Right cardiac atrium (tissue), 5 donors: ENCODE results near the gene AGBL4. TPM values are rescaled to one million over a fixed set of nuclear protein-coding genes. Genes with fewer than 3 reads are reported as not detected.

Experiments used
- ATAC-seq, 2 donors: fragments of 200-7000 bp; cut with Tn5 transposase; one replicate each; pipeline versions ENCODE4 v1.8.0 to v1.9.1; 2020; ENCODE audit warnings: moderate library complexity in 2 of 2, mild to moderate bottlenecking in 1 of 2
- DNase-seq, 3 donors: peaks; one replicate each; pipeline ENCODE4 v3.0.0-alpha.2; 2020
- H3K27ac ChIP-seq: one replicate; pipeline ENCODE4 v1.5.1; 2013; ENCODE audit warnings: mild to moderate bottlenecking, low read length, control low read depth, moderate library complexity
- H3K27me3 ChIP-seq: one replicate; pipeline ENCODE4 v1.6.1; 2013; ENCODE audit not compliant: control insufficient read depth, insufficient read depth
- H3K4me1 ChIP-seq: one replicate; pipeline ENCODE4 v1.6.1; 2013; ENCODE audit warnings: low read length; ENCODE audit not compliant: control insufficient read depth, insufficient read depth
- H3K4me3 ChIP-seq: one replicate; pipeline ENCODE4 v1.5.1; 2013; ENCODE audit warnings: low read length, control low read depth
- H3K9me3 ChIP-seq: one replicate; pipeline ENCODE4 v1.6.1; 2013; ENCODE audit warnings: low read length; ENCODE audit not compliant: control insufficient read depth
- WGBS: extraction: QIAGEN DNeasy Blood & Tissue Kit; methylation state at CpG from one replicate; pipeline ENCODE4 v1.1.7; 2013; 5-methylcytosine and 5-hydroxymethylcytosine counted together
- intact Hi-C, 4 donors: fragments of 100-400 bp; cut with DNase I; formaldehyde crosslinking; loops; one replicate each; pipeline versions ENCODE4 v1.11.0 to v1.14.0; 2022 to 2023
- polyA plus RNA-seq: library from polyadenylated mRNA; stranded (reverse); fragments of 200-250 nt; gene quantifications from one replicate; pipeline ENCODE4 v1.2.3, GENCODE V29; 2013
- total RNA-seq, 4 donors: library from RNA; stranded (reverse); fragmentation: NEBNext Ultra II Directional; extraction: Animal tissue kit (Norgen Biotek cat#: 25700); gene quantifications; one replicate each; pipeline ENCODE4 v1.2.1, GENCODE V29; 2021
- donor health status: healthy with polysubstance abuse.
- donor health status: DM: no; HTN: yes; CAD: no.
- donor health status: DM: no; HTN: no; CAD: no.
- donor health status: DM: no; HTN: yes; CAD: no; lungs with severe emphysema.
- donor health status: DM: yes; HTN: yes; CAD: no.

AGBL4 gene
- total and polyA plus RNA-seq, 5 donors: 1.1 to 4.3 (median 4.0) TPM

DNA sequence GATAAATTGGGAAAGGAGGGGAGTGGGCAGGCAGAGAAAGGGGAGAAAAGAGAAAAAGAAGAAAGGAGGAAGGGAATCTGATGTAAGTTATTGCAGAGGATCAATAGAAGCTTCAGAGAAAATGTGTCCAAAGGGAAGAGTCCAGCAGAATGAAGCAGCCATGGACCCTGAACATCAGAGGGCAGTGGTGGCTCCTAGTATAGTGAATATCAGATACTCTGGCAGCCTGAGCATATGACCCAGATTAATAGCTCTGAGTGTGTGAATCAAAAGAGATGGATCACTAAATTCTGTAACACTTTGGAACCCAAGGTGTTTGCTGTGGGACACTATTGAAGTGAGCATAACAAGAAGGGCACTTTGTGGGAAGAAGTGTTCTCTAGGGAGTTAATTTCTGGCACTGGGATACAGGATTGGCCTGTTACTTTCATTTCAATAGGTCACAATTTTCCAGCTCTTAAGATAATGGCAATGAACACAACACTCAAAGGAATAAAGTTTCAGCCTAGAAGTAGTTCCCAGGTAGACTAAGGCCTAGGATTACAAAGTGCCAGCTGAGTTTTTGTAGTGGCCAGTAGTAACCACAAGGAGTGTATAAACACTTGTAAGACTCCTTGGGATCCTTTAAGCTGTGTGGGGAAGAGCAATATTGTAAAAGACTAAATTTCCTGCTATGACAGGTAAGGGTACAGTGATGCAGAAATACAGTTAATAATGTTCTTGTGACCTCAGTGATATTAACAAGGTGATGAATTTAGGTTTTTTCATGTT is 1082.6 kb downstream of the AGBL4 start:
- Histone ChIP-seq H3K4me1 (peaks cover 3% of the 10 kb centered on the region), H3K27me3 (no peaks in the 10 kb centered on the region), H3K4me3 (no peak overlapping the region), H3K27ac (no peak overlapping the region), H3K9me3 (no peaks in the 10 kb centered on the region)
- ATAC-seq (no peak), DNase-seq (no peak)
- intact Hi-C loops: no loop called here

DNA sequence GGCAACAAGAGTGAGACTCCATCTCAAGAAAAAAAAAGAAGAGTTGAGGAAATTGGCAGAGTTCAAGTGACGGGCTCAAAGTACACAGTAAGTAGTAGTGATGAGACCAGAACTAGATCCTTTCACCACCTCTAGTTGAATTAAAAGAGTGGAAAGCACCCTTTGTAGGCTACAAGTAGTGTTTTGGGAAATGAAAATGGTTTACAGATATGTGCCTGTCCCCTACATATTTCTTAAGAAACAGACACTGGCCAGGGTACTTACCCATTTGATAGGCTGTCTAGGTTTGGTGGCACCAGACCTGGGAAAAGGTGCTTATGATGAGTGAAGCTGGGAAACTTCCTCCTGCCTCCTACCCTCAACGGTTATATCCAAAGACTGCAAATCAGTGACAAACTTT is 1083.4 kb downstream of the AGBL4 start:
- ATAC-seq: no peak

DNA sequence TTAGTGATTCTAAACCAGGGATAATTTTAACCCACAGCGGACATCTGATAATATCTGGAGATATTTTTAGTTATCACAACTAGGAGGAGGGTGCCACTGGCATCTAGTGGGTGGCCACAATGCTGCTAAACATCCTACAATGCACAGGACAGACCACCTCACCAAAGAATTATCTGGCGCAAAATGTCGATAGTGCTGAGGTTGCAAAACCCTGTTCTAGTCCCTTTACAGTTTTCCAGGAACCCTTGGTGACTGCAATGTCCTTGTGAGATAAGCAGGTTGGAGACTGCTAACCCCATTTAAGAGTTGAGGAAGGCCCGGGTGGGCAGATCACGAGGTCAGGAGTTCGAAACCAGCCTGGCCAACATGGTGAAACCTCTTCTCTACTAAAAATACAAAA is 1083.9 kb downstream of the AGBL4 start:
- DNase-seq (no peak), ATAC-seq (no peak)
- H3K4me3 ChIP-seq: no peak overlapping the region
- peaks cover 3% of the 10 kb centered on the region for H3K4me1 ChIP-seq
- H3K27ac ChIP-seq: no peak overlapping the region
- no peaks in the 10 kb centered on the region for H3K9me3 ChIP-seq
- intact Hi-C loops: no loop called here
- WGBS: 83% methylated on average over 6 of the region's 6 CpGs
- H3K27me3 ChIP-seq: no peaks in the 10 kb centered on the region

More for the DNA sequence above, 1083.4 kb downstream of the AGBL4 start:
- WGBS: 80% methylated on average over 2 of the region's 2 CpGs
- peaks cover 3% of the 10 kb centered on the region for H3K4me1 ChIP-seq
- no peak overlapping the region for H3K27ac ChIP-seq
- H3K9me3 ChIP-seq: no peaks in the 10 kb centered on the region
- no peak for DNase-seq
- intact Hi-C loops: no loop called here
- no peaks in the 10 kb centered on the region for H3K27me3 ChIP-seq
- no peak overlapping the region for H3K4me3 ChIP-seq

DNA sequence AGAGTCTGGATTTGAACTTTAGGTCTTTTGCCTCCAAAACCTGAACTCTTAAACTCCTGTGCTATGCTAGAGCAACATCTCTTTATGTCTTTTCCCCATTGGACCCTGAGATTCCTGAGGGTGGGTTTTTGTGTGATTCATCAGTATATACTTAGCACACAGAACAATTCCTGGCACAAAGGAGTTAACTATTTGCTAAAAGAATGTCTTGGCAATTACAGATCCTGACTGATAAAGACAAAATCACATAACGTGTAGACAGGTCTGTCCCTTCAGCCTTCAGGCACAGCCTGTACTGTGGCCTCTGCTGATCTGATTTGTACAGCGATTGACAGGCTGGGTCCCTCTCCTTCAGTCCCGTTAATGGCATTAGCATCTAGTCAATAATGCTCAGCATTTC is 1084.7 kb downstream of the AGBL4 start:
- intact Hi-C loops: no loop called here
- ATAC-seq (no peak), DNase-seq (no peak)
- H3K4me1 ChIP-seq: peaks cover 3% of the 10 kb centered on the region
- H3K27me3 ChIP-seq: no peaks in the 10 kb centered on the region
- no peak overlapping the region for H3K27ac ChIP-seq
- 57% methylated on average over 3 of the region's 3 CpGs for WGBS
- no peaks in the 10 kb centered on the region for H3K9me3 ChIP-seq
- H3K4me3 ChIP-seq: no peak overlapping the region

DNA sequence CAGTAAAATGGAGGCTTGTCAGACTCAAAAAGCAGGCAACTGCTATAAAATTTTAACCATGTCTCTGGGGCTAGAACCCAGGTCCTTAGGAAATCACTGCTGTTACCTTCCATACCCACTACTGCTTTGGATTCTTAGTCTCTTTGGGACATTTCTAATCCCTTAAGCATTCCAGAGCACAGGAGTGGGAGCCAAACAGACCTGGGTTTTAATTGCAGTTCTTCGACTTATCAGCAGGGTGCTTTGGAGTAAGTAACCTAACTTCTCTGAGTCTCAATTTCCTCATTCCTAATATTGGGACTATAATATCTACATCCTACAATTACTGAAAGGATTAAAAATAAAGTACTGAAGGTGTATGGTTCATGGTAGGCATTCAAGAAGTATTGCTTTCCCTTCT is 1086.0 kb downstream of the AGBL4 start:
- intact Hi-C loops: no loop called here
- 74% methylated on average over 1 of the region's 1 CpG for WGBS
- Histone ChIP-seq H3K9me3 (no peaks in the 10 kb centered on the region), H3K27ac (no peak overlapping the region), H3K4me1 (no peaks in the 10 kb centered on the region), H3K4me3 (no peak overlapping the region), H3K27me3 (no peaks in the 10 kb centered on the region)
- DNase-seq (no peak), ATAC-seq (no peak)

DNA sequence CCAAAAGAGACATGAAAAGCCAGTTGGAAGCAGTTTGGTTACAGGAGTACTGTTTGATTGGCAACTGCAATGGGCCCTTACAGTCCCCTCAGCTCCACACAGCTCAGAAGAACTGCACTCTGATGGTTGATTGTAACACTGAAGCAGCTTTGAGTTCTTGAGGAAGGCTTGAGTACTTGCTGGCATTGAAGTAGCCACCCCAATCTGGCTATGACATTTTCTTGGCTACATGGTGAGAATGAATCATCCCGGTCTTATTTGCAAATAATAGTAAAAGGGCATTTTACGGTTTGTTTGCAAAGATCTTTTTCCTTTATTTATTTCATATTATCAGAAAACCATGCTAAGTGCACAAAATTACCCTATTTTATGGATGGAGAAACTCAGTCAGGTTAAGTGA is 1087.3 kb downstream of the AGBL4 start:
- Histone ChIP-seq H3K27me3 (no peaks in the 10 kb centered on the region), H3K4me3 (no peak overlapping the region), H3K27ac (no peak overlapping the region), H3K9me3 (no peaks in the 10 kb centered on the region), H3K4me1 (no peaks in the 10 kb centered on the region)
- ATAC-seq (no peak), DNase-seq (no peak)
- intact Hi-C loops: no loop called here
- WGBS: 67% methylated on average over 2 of the region's 2 CpGs

DNA sequence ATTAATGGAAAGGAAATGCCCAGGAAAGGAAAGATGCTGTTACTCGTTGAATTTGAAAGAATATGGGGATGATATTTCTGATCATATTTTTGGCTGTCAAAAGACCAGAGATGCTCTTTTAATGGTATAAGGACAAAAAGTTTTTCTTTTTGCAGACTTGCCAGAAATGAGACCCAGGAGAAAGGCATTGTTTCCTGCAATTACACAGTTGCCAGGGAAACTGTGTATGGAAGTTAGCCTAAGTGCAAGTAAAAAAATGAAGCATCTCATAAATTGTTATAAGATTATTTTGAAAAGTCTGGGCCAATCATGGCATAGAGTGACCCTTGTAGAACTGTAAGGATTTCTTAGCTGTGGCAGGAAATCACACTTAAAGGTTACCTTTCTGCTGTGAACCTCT is 1091.4 kb downstream of the AGBL4 start:
- Histone ChIP-seq H3K4me3 (no peak overlapping the region), H3K27ac (no peak overlapping the region), H3K9me3 (no peaks in the 10 kb centered on the region), H3K4me1 (no peaks in the 10 kb centered on the region), H3K27me3 (no peaks in the 10 kb centered on the region)
- DNase-seq (no peak), ATAC-seq (no peak)
- intact Hi-C loops: no loop called here
- WGBS: 46% methylated on average over 1 of the region's 1 CpG

DNA sequence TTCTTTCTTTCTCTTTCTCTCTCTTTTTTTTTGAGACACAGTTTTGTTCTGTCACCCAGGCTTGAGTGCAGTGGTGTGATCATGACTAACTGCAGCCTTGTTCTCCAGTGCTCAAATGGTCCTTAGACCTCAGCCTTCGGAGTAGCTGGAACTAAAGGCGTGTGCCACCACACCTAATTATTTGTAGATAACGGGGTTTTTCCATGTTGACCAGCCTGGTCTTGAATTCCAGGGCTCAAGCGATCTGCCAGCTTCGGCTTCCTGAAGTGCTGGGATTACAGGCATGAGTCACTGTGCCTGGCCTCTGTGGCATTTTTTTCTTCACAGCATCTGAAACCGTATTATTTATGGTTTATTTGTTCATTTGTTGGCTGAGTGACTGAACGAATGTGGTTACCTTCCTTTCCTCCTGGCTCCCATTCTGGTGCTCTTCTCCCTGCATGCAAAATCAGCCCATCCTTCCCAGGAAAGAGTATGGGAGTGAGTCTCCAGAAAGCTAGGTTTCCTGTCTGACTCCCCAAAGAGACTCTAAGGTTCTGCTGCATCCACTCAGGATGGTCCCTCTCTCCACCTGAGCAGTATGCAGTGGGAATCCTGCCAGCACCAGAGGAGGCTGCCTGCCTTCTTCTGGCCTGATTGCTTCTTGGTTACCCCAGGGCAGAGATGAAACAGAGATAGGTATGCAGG is 1092.1 kb downstream of the AGBL4 start:
- intact Hi-C loops: no loop called here
- peak in 2 of 3 donors; percentile 17 to 45 for DNase-seq
- Histone ChIP-seq H3K4me3 (no peak overlapping the region), H3K9me3 (no peaks in the 10 kb centered on the region), H3K4me1 (no peaks in the 10 kb centered on the region), H3K27ac (no peak overlapping the region), H3K27me3 (no peaks in the 10 kb centered on the region)
- 61% methylated on average over 7 of the region's 7 CpGs for WGBS
- ATAC-seq: peak; percentile 51 to 70

DNA sequence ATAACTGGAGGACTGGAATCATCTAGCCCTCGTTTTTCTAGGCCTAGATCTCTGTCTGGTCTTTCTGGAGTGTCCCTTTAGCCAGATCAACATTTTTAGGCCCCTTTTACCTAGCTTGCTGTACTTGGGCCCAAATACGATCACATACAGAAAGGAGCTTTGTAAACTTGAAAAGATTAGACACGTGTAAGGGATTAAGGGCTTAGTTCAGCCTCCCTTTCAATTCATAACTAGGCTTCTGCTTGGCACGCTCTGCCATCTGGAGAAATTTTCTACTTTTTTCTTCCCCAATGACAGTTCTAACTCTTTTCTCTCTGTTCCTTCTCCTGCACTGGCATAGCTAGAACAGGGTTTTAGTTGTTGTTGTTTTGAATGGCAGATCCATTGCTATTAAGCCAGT is 1093.7 kb downstream of the AGBL4 start:
- ATAC-seq: no peak
- no peaks in the 10 kb centered on the region for H3K27me3 ChIP-seq
- no peak for DNase-seq
- WGBS: 80% methylated on average over 4 of the region's 4 CpGs
- intact Hi-C loops: no loop called here
- no peaks in the 10 kb centered on the region for H3K9me3 ChIP-seq
- no peaks in the 10 kb centered on the region for H3K4me1 ChIP-seq
- no peak overlapping the region for H3K27ac ChIP-seq
- H3K4me3 ChIP-seq: no peak overlapping the region

DNA sequence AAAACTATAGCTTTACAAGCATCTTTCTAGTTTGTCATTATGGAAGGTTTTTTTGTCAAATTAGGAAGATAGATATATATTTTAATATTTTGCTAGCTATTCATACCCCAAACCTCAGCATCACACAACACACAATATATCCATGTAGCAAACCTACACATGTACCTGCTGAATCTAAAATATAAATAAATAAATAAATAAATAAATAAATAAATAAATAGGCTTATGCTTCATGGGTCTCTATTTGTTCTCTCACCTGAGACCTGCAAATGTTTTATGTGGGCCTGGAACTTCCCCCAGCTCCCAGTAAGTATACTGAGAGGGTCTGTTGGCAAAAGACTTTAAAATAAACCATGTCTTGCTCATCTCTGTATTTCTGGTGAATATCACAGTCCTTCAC is 1099.7 kb downstream of the AGBL4 start:
- Histone ChIP-seq H3K4me3 (no peak overlapping the region), H3K9me3 (no peaks in the 10 kb centered on the region), H3K4me1 (no peaks in the 10 kb centered on the region), H3K27ac (no peak overlapping the region), H3K27me3 (no peaks in the 10 kb centered on the region)
- intact Hi-C loops: no loop called here
- DNase-seq: no peak
- ATAC-seq: no peak

DNA sequence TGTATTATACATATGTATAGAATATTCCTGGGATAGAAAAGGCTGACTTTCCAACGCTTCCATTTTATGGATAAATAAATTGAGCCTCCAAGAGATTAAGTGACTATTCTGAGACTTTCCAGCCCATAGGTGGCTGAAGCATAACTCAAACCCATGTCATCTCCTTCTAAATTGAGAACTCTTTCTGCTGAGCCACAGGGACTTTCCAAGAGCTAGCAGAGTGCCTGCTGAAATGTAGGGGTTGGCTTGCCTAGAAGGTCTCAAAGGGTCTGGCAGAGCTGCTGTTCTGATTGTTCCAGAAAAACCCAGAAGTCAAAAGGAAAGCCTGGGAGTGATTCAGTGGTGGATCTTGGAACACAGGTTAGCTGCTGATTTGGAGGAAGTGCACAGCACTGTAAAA is 1100.6 kb downstream of the AGBL4 start:
- Histone ChIP-seq H3K4me3 (no peak overlapping the region), H3K9me3 (no peaks in the 10 kb centered on the region), H3K27me3 (no peaks in the 10 kb centered on the region), H3K27ac (no peak overlapping the region), H3K4me1 (no peaks in the 10 kb centered on the region)
- DNase-seq (no peak), ATAC-seq (no peak)
- 91% methylated on average over 1 of the region's 1 CpG for WGBS
- intact Hi-C loops: no loop called here
